WTC11 (cell line): Measurements from ENCODE around the gene CEP250. TPM values are rescaled to one million over a fixed set of nuclear protein-coding genes. Genes with fewer than 3 reads are reported as not detected.
A peak's percentile ranks its signal among the peaks of the same experiment; 100 is the strongest.

ENCODE experiments used
- ATAC-seq: fragments of 200-7000 bp; cut with Tn5 transposase; 2 replicates; pipeline ENCODE4 v1.10.0; 2021; ENCODE audit warnings: mild to moderate bottlenecking, moderate library complexity
- CTCF ChIA-PET: fragments of 300-600 bp; sonication (Branson Sonifier 250); formaldehyde crosslinking; loops from one replicate; lab custom pipeline; 2021; ENCODE audit warnings: antibody characterized with exemption; lab: Charles Lee
- POLR2A ChIA-PET: fragments of 350-600 bp; sonication (Branson Sonifier 250); formaldehyde crosslinking; loops from one replicate; lab custom pipeline; 2021; ENCODE audit warnings: antibody characterized with exemption; lab: Charles Lee
- DNase-seq: peaks from one replicate; pipeline ENCODE4 v3.0.0; 2021; ENCODE audit warnings: low spot score
- H3K27ac Mint-ChIP-seq: 2 replicates; pipeline ENCODE4 v1.8.0; 2021; ENCODE audit warnings: mixed read lengths
- H3K27me3 Mint-ChIP-seq: 2 replicates; pipeline ENCODE4 v1.8.0; 2021; ENCODE audit warnings: low read depth, mild to moderate bottlenecking, moderate library complexity, mixed read lengths
- H3K36me3 Mint-ChIP-seq: 2 replicates; pipeline ENCODE4 v1.8.0; 2021; ENCODE audit warnings: mixed read lengths
- H3K4me1 Mint-ChIP-seq: 2 replicates; pipeline ENCODE4 v1.8.0; 2022; ENCODE audit warnings: mixed read lengths
- H3K4me3 Mint-ChIP-seq: 2 replicates; pipeline ENCODE4 v1.8.0; 2021; ENCODE audit warnings: mild to moderate bottlenecking, moderate library complexity, mixed read lengths
- H3K9me3 Mint-ChIP-seq: 2 replicates; pipeline ENCODE4 v1.8.0; 2021; ENCODE audit warnings: mixed read lengths
- CREB1 ChIP-seq: sonication (generic); formaldehyde crosslinking; IDR thresholded peaks from 2 replicates; pipeline ENCODE4 v1.8.0; 2023; ENCODE audit warnings: mild to moderate bottlenecking, missing genetic modification reagents
- EMX1 ChIP-seq: fragments of 250-450 bp; sonication (Bioruptor Pico); IDR thresholded peaks from 2 replicates; pipeline ENCODE4 v1.8.0; 2021; ENCODE audit warnings: mild to moderate bottlenecking
- ETV6 ChIP-seq: sonication (generic); formaldehyde crosslinking; IDR thresholded peaks from 2 replicates; pipeline ENCODE4 v1.8.1; 2022; ENCODE audit warnings: mild to moderate bottlenecking, missing genetic modification reagents
- NFATC4 ChIP-seq: fragments of 250-450 bp; sonication (Bioruptor Pico); IDR thresholded peaks from 2 replicates; pipeline ENCODE4 v1.9.0; 2021; ENCODE audit warnings: mild to moderate bottlenecking
- NR1H2 ChIP-seq: sonication (generic); formaldehyde crosslinking; IDR thresholded peaks from 2 replicates; pipeline ENCODE4 v1.9.0; 2021; ENCODE audit warnings: mild to moderate bottlenecking, moderate library complexity, missing genetic modification reagents
- NR2C2 ChIP-seq: sonication (generic); formaldehyde crosslinking; IDR thresholded peaks from 2 replicates; pipeline ENCODE4 v1.8.0; 2022; ENCODE audit warnings: mild to moderate bottlenecking, missing genetic modification reagents
- NR3C1 ChIP-seq: sonication (generic); formaldehyde crosslinking; conservative IDR thresholded peaks from 2 replicates; pipeline ENCODE4 v1.8.1; 2023; ENCODE audit warnings: low read depth, mild to moderate bottlenecking, missing genetic modification reagents
- PRRX2 ChIP-seq: fragments of 250-450 bp; sonication (Bioruptor Pico); IDR thresholded peaks from 2 replicates; pipeline ENCODE4 v1.8.0; 2021; ENCODE audit warnings: mild to moderate bottlenecking
- RORB ChIP-seq: fragments of 250-450 bp; sonication (Bioruptor Pico); IDR thresholded peaks from 2 replicates; pipeline ENCODE4 v1.9.0; 2021; ENCODE audit warnings: mild to moderate bottlenecking
- SMAD3 ChIP-seq: sonication (generic); formaldehyde crosslinking; IDR thresholded peaks from 2 replicates; pipeline ENCODE4 v1.8.0; 2022; ENCODE audit warnings: missing genetic modification reagents, mild to moderate bottlenecking, borderline replicate concordance
- ZNF121 ChIP-seq: sonication (generic); formaldehyde crosslinking; IDR thresholded peaks from 2 replicates; pipeline ENCODE4 v1.8.0; 2023; ENCODE audit warnings: missing genetic modification reagents
- ZNF138 ChIP-seq: sonication (generic); formaldehyde crosslinking; conservative IDR thresholded peaks from 2 replicates; pipeline ENCODE4 v1.8.1; 2022; ENCODE audit warnings: mild to moderate bottlenecking, moderate library complexity, missing genetic modification reagents
- ZNF317 ChIP-seq: sonication (generic); formaldehyde crosslinking; IDR thresholded peaks from 2 replicates; pipeline ENCODE4 v1.8.1; 2023; ENCODE audit warnings: low read depth, mild to moderate bottlenecking, moderate library complexity, missing genetic modification reagents, borderline replicate concordance
- ZNF423 ChIP-seq: fragments of 250-450 bp; sonication (Bioruptor Pico); IDR thresholded peaks from 2 replicates; pipeline ENCODE4 v2.1.2; 2022; ENCODE audit warnings: mild to moderate bottlenecking, moderate library complexity
- ZNF671 ChIP-seq: fragments of 250-450 bp; sonication (Bioruptor Pico); IDR thresholded peaks from 2 replicates; pipeline ENCODE4 v1.8.0; 2021; ENCODE audit warnings: mild to moderate bottlenecking
- total RNA-seq: library from RNA; stranded (reverse); gene quantifications from 3 replicates; pipeline ENCODE4 v1.2.3, GENCODE V29; 2021
- TF ChIP-seq, protein P1 (sequence below): sonication (generic); formaldehyde crosslinking; IDR thresholded peaks from 2 replicates; pipeline ENCODE4 v1.8.0; 2022; ENCODE audit warnings: mild to moderate bottlenecking, missing genetic modification reagents
- TF ChIP-seq, protein P2 (sequence below): sonication (generic); formaldehyde crosslinking; IDR thresholded peaks from 2 replicates; pipeline ENCODE4 v1.8.1; 2022; ENCODE audit warnings: low read depth, mild to moderate bottlenecking, moderate library complexity, missing genetic modification reagents, borderline replicate concordance
- TF ChIP-seq, protein P3 (sequence below): sonication (generic); formaldehyde crosslinking; IDR thresholded peaks from 2 replicates; pipeline ENCODE4 v1.8.1; 2022; ENCODE audit warnings: missing genetic modification reagents, borderline replicate concordance
- TF ChIP-seq, protein P4 (sequence below): sonication (generic); formaldehyde crosslinking; IDR thresholded peaks from 2 replicates; pipeline ENCODE4 v1.8.0; 2023; ENCODE audit warnings: missing genetic modification reagents, mild to moderate bottlenecking, borderline replicate concordance

CEP250 gene
- total RNA-seq, 1 experiment from 2014 or later = 63.1 TPM

- H3K9me3 Mint-ChIP-seq = no peaks in the 10 kb centered on the region
- DNase-seq = no peak
- peak; percentile 60 for ATAC-seq
These were observed 23.0 kb upstream of the CEP250 start for GRCh38 chr20:35432430-35432735.

GRCh38 chr20:35433337-35433736 lies 22.1 kb upstream of the CEP250 start:
- H3K4me1 Mint-ChIP-seq = peaks cover 36% of the 10 kb centered on the region

More at GRCh38 chr20:35432430-35432735, 23.0 kb upstream of the CEP250 start:
- Mint-ChIP-seq H3K4me3 (no peak overlapping the region), H3K4me1 (peaks cover 30% of the 10 kb centered on the region), H3K36me3 (no peaks in the 10 kb centered on the region), H3K27me3 (no peaks in the 10 kb centered on the region; the same call in 1 of the 2 replicates), H3K27ac (no peak overlapping the region; the same call in 1 of the 2 replicates)
- TF ChIP-seq NR3C1 (CRISPR knock-in tag) = no peak
- no peak for TF ChIP-seq EMX1
- TF ChIP-seq, protein P1, sequence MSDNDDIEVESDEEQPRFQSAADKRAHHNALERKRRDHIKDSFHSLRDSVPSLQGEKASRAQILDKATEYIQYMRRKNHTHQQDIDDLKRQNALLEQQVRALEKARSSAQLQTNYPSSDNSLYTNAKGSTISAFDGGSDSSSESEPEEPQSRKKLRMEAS (CRISPR knock-in tag) = no peak
- no peak for TF ChIP-seq ZNF138
- no peak for TF ChIP-seq ZNF317 (CRISPR knock-in tag)
- no peak for TF ChIP-seq NFATC4 (CRISPR knock-in tag)
- TF ChIP-seq, protein P2, sequence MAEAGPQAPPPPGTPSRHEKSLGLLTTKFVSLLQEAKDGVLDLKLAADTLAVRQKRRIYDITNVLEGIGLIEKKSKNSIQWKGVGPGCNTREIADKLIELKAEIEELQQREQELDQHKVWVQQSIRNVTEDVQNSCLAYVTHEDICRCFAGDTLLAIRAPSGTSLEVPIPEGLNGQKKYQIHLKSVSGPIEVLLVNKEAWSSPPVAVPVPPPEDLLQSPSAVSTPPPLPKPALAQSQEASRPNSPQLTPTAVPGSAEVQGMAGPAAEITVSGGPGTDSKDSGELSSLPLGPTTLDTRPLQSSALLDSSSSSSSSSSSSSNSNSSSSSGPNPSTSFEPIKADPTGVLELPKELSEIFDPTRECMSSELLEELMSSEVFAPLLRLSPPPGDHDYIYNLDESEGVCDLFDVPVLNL = no peak
- TF ChIP-seq, protein P3, sequence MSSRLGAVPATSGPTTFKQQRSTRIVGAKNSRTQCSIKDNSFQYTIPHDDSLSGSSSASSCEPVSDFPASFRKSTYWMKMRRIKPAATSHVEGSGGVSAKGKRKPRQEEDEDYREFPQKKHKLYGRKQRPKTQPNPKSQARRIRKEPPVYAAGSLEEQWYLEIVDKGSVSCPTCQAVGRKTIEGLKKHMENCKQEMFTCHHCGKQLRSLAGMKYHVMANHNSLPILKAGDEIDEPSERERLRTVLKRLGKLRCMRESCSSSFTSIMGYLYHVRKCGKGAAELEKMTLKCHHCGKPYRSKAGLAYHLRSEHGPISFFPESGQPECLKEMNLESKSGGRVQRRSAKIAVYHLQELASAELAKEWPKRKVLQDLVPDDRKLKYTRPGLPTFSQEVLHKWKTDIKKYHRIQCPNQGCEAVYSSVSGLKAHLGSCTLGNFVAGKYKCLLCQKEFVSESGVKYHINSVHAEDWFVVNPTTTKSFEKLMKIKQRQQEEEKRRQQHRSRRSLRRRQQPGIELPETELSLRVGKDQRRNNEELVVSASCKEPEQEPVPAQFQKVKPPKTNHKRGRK = no peak
- TF ChIP-seq, protein P4, sequence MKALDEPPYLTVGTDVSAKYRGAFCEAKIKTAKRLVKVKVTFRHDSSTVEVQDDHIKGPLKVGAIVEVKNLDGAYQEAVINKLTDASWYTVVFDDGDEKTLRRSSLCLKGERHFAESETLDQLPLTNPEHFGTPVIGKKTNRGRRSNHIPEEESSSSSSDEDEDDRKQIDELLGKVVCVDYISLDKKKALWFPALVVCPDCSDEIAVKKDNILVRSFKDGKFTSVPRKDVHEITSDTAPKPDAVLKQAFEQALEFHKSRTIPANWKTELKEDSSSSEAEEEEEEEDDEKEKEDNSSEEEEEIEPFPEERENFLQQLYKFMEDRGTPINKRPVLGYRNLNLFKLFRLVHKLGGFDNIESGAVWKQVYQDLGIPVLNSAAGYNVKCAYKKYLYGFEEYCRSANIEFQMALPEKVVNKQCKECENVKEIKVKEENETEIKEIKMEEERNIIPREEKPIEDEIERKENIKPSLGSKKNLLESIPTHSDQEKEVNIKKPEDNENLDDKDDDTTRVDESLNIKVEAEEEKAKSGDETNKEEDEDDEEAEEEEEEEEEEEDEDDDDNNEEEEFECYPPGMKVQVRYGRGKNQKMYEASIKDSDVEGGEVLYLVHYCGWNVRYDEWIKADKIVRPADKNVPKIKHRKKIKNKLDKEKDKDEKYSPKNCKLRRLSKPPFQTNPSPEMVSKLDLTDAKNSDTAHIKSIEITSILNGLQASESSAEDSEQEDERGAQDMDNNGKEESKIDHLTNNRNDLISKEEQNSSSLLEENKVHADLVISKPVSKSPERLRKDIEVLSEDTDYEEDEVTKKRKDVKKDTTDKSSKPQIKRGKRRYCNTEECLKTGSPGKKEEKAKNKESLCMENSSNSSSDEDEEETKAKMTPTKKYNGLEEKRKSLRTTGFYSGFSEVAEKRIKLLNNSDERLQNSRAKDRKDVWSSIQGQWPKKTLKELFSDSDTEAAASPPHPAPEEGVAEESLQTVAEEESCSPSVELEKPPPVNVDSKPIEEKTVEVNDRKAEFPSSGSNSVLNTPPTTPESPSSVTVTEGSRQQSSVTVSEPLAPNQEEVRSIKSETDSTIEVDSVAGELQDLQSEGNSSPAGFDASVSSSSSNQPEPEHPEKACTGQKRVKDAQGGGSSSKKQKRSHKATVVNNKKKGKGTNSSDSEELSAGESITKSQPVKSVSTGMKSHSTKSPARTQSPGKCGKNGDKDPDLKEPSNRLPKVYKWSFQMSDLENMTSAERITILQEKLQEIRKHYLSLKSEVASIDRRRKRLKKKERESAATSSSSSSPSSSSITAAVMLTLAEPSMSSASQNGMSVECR (CRISPR knock-in tag) = no peak
- TF ChIP-seq PRRX2 (CRISPR knock-in tag) = no peak
- no peak for TF ChIP-seq RORB (CRISPR knock-in tag)
- TF ChIP-seq ETV6 (CRISPR knock-in tag) = no peak
- no peak for TF ChIP-seq NR1H2 (CRISPR knock-in tag)
- CTCF ChIA-PET = interaction anchor here (0.8 to 3.2 kb wide), 6 partner anchors 10 to 125 kb away, joined by 3 to 33 read pairs (median 6); partner anchors contain the start of genes CEP250 and UQCC1
- POLR2A ChIA-PET = interaction anchor here (1.5 kb wide), 1 partner anchor 23 kb away, joined by 4 read pairs; the partner anchor contains the start of gene CEP250

More at GRCh38 chr20:35433337-35433736, 22.1 kb upstream of the CEP250 start:
- Mint-ChIP-seq H3K27ac (no peak overlapping the region), H3K27me3 (no peaks in the 10 kb centered on the region; the same call in 1 of the 2 replicates), H3K36me3 (no peaks in the 10 kb centered on the region), H3K9me3 (no peaks in the 10 kb centered on the region), H3K4me3 (no peak overlapping the region)
- ATAC-seq = no peak
- TF ChIP-seq ZNF423 (CRISPR knock-in tag) (no peak), ZNF671 (CRISPR knock-in tag) (no peak), ZNF121 (CRISPR knock-in tag) (peak; percentile 18; the same call in 1 of the 2 replicates), SMAD3 (CRISPR knock-in tag) (no peak), NR2C2 (CRISPR knock-in tag) (no peak), CREB1 (CRISPR knock-in tag) (no peak)
- TF ChIP-seq, protein P4 (CRISPR knock-in tag) = no peak
- CTCF ChIA-PET = interaction anchor here (1.1 to 3.2 kb wide), 4 partner anchors 9 to 104 kb away, joined by 3 to 33 read pairs (median 13); partner anchors contain the start of gene CEP250
- no peak for DNase-seq
- POLR2A ChIA-PET = no interaction called here
